H1 (cell line): ENCODE results near the gene TRAK1. TPM values are rescaled to one million over a fixed set of nuclear protein-coding genes. Genes with fewer than 3 reads are reported as not detected.
A peak's percentile ranks its signal among the peaks of the same experiment; 100 is the strongest.

Experiments used
- CTCF ChIA-PET: fragments of 300-600 bp; sonication (Branson Sonifier 250); formaldehyde crosslinking; loops from one replicate; lab custom pipeline; 2021; ENCODE audit not compliant: partially characterized antibody; lab: Charles Lee
- POLR2A ChIA-PET: fragments of 300-600 bp; sonication (Branson Sonifier 250); formaldehyde crosslinking; loops from one replicate; lab custom pipeline; 2021; ENCODE audit warnings: inconsistent platforms; ENCODE audit not compliant: partially characterized antibody; lab: Charles Lee
- DNase-seq, 2 experiments: peaks; one replicate each; pipeline versions ENCODE4 v3.0.0 to v3.0.0-alpha.2; 2010 to 2022; ENCODE audit warnings: low spot score in 2 of 2, low read depth in 1 of 2, mixed read lengths in 1 of 2
- FAIRE-seq: peaks from 2 replicates; lab custom pipeline; 2011; peaks lifted over from hg19 to GRCh38; lab: Jason Lieb, UNC
- H2AFZ ChIP-seq: 2 replicates; pipeline ENCODE4 v1.8.1; 2012; ENCODE audit warnings: low read length, inconsistent platforms
- H2AK5ac ChIP-seq: 2 replicates; pipeline ENCODE4 v1.6.1; 2013; ENCODE audit warnings: low read depth, low read length
- H2BK120ac ChIP-seq: replicated peaks from 2 replicates; pipeline ENCODE3; 2013; ENCODE audit warnings: low read depth, low read length, inconsistent platforms
- H2BK12ac ChIP-seq: 2 replicates; pipeline ENCODE4 v1.6.1; 2013; ENCODE audit warnings: low read depth, low read length
- H2BK15ac ChIP-seq: 2 replicates; pipeline ENCODE4 v1.6.1; 2013; ENCODE audit warnings: low read length
- H2BK20ac ChIP-seq: 2 replicates; pipeline ENCODE4 v1.6.1; 2013; ENCODE audit warnings: low read length
- H2BK5ac ChIP-seq: 2 replicates; pipeline ENCODE4 v1.6.1; 2013; ENCODE audit warnings: low read depth, low read length
- H3K14ac ChIP-seq: 2 replicates; pipeline ENCODE4 v1.6.1; 2013; ENCODE audit warnings: inconsistent platforms; ENCODE audit not compliant: insufficient read length
- H3K18ac ChIP-seq: 2 replicates; pipeline ENCODE4 v1.6.1; 2013; ENCODE audit warnings: low read length; ENCODE audit errors: extremely low read depth
- H3K23ac ChIP-seq: 2 replicates; pipeline ENCODE4 v1.6.1; 2013; ENCODE audit warnings: inconsistent platforms; ENCODE audit not compliant: insufficient read length
- H3K23me2 ChIP-seq: 2 replicates; pipeline ENCODE4 v1.6.1; 2013; ENCODE audit warnings: low read depth, low read length
- H3K27ac ChIP-seq: 2 replicates; pipeline ENCODE4 v1.6.1; 2011; ENCODE audit warnings: low read depth, low read length, inconsistent platforms
- H3K27me3 ChIP-seq, 4 experiments: replicated peaks in 1 of 4; 1 replicate in 1 of 4; 2 replicates in 3 of 4; pipeline versions ENCODE4 v1.6.1 to v1.8.1; 2011 to 2013; ENCODE audit warnings: low read length in 3 of 4, mild to moderate bottlenecking in 3 of 4, inconsistent platforms in 2 of 4, mixed read lengths in 2 of 4, moderate library complexity in 1 of 4; ENCODE audit not compliant: control insufficient read depth in 3 of 4, insufficient read depth in 3 of 4; ENCODE audit errors: extremely low read depth in 1 of 4
- H3K36me3 ChIP-seq, 4 experiments: 2 replicates each; pipeline versions ENCODE4 v1.6.1 to v1.8.1; 2011 to 2013; ENCODE audit warnings: mild to moderate bottlenecking in 4 of 4, low read length in 3 of 4, moderate library complexity in 2 of 4, control low read depth in 1 of 4, inconsistent platforms in 1 of 4; ENCODE audit not compliant: insufficient read depth in 4 of 4, control insufficient read depth in 2 of 4
- H3K4ac ChIP-seq: replicated peaks from 2 replicates; pipeline ENCODE3; 2013; ENCODE audit warnings: low read length, low read depth, mixed read lengths, inconsistent platforms; ENCODE audit not compliant: insufficient read length
- H3K4me1 ChIP-seq, 4 experiments: replicated peaks in 1 of 4; 1 replicate in 1 of 4; 2 replicates in 3 of 4; pipeline versions ENCODE4 v1.6.1 to v1.8.1; 2011 to 2013; ENCODE audit warnings: low read length in 3 of 4, inconsistent platforms in 2 of 4, mixed read lengths in 1 of 4; ENCODE audit not compliant: insufficient read depth in 4 of 4, control insufficient read depth in 3 of 4
- H3K4me2 ChIP-seq, 2 experiments: 2 replicates each; pipeline versions ENCODE4 v1.6.1 to v1.8.1; 2011 to 2013; ENCODE audit warnings: low read depth in 2 of 2, low read length in 2 of 2, control low read depth in 1 of 2, inconsistent platforms in 1 of 2, mild to moderate bottlenecking in 1 of 2; ENCODE audit not compliant: insufficient read depth in 1 of 2
- H3K4me3 ChIP-seq, 4 experiments: fragments of 200-600, 300-600 bp in 1 of 4; sonication (generic), shearing (Covaris generic), sonication (Bioruptor Twin) in 1 of 4; 2 replicates each; pipeline versions ENCODE4 v1.5.1 to v1.8.1; 2011 to 2016; ENCODE audit warnings: low read length in 4 of 4, low read depth in 3 of 4, control low read depth in 2 of 4, inconsistent platforms in 2 of 4, mild to moderate bottlenecking in 2 of 4, mixed read lengths in 1 of 4, moderate library complexity in 1 of 4; ENCODE audit not compliant: insufficient read depth in 2 of 4; ENCODE audit errors: extremely low read depth in 1 of 4
- H3K56ac ChIP-seq: replicated peaks from 2 replicates; pipeline ENCODE3; 2013; ENCODE audit warnings: low read depth, mild to moderate bottlenecking, mixed read lengths, low read length, inconsistent platforms; ENCODE audit not compliant: insufficient read length
- H3K79me1 ChIP-seq: 2 replicates; pipeline ENCODE4 v1.6.1; 2013; ENCODE audit warnings: low read depth, low read length, control low read depth
- H3K79me2 ChIP-seq, 2 experiments: 2 replicates each; pipeline versions ENCODE4 v1.6.1 to v1.8.1; 2012 to 2013; ENCODE audit warnings: low read length in 2 of 2, mild to moderate bottlenecking in 2 of 2, inconsistent platforms in 1 of 2; ENCODE audit not compliant: insufficient read depth in 2 of 2, control insufficient read depth in 1 of 2
- H3K9ac ChIP-seq, 4 experiments: replicated peaks in 1 of 4; 1 replicate in 1 of 4; 2 replicates in 3 of 4; pipeline versions ENCODE4 v1.6.1 to v1.8.1; 2011 to 2013; ENCODE audit warnings: low read depth in 3 of 4, low read length in 3 of 4, control low read depth in 2 of 4, mild to moderate bottlenecking in 2 of 4, moderate library complexity in 2 of 4, inconsistent platforms in 1 of 4; ENCODE audit errors: extremely low read depth in 1 of 4
- H3K9me3 ChIP-seq, 2 experiments: 2 replicates each; pipeline versions ENCODE4 v1.6.1 to v1.8.1; 2012 to 2013; ENCODE audit warnings: mild to moderate bottlenecking in 2 of 2, moderate library complexity in 2 of 2, control low read depth in 1 of 2, inconsistent platforms in 1 of 2, low read depth in 1 of 2, low read length in 1 of 2, mixed read lengths in 1 of 2; ENCODE audit not compliant: insufficient read depth in 2 of 2
- H4K20me1 ChIP-seq, 2 experiments: replicated peaks in 1 of 2; 2 replicates each; pipeline versions ENCODE3 to v1.8.1; 2011 to 2013; ENCODE audit warnings: inconsistent platforms in 2 of 2, low read length in 2 of 2, mild to moderate bottlenecking in 1 of 2; ENCODE audit not compliant: insufficient read depth in 2 of 2, control insufficient read depth in 1 of 2
- H4K5ac ChIP-seq: 2 replicates; pipeline ENCODE4 v1.6.1; 2013; ENCODE audit warnings: low read length, low read depth, mixed read lengths, inconsistent platforms; ENCODE audit not compliant: insufficient read length
- H4K8ac ChIP-seq: 2 replicates; pipeline ENCODE4 v1.8.0; 2013; ENCODE audit warnings: mild to moderate bottlenecking, moderate library complexity, low read length, inconsistent platforms; ENCODE audit not compliant: insufficient read depth; ENCODE audit errors: extremely low read depth
- H4K91ac ChIP-seq: replicated peaks from 2 replicates; pipeline ENCODE3; 2013; ENCODE audit warnings: low read length, mixed read lengths, inconsistent platforms; ENCODE audit not compliant: insufficient read length
- CHD1 ChIP-seq: IDR thresholded peaks from 2 replicates; pipeline ENCODE4 v1.6.1; 2012; ENCODE audit warnings: low read depth, low read length, improper control_type of control experiment
- CREB1 ChIP-seq: IDR thresholded peaks from 2 replicates; pipeline ENCODE4 v1.6.1; 2012; ENCODE audit warnings: inconsistent platforms
- NANOG ChIP-seq: IDR thresholded peaks from 2 replicates; pipeline ENCODE4 v1.6.1; 2011; ENCODE audit warnings: low read length, low read depth, mild to moderate bottlenecking, inconsistent platforms; ENCODE audit not compliant: insufficient read depth, poor library complexity, severe bottlenecking
- POLR2A ChIP-seq, 2 experiments: IDR thresholded peaks; 1 replicate in 1 of 2; 2 replicates in 1 of 2; pipeline ENCODE4 v1.6.1; 2011; ENCODE audit warnings: low read depth in 2 of 2, low read length in 2 of 2, mild to moderate bottlenecking in 2 of 2; ENCODE audit errors: control extremely low read depth in 1 of 2
- SP1 ChIP-seq: IDR thresholded peaks from 2 replicates; pipeline ENCODE4 v1.6.1; 2011; ENCODE audit warnings: low read depth, low read length
- SP4 ChIP-seq: IDR thresholded peaks from 2 replicates; pipeline ENCODE4 v1.6.1; 2012; ENCODE audit warnings: low read length, inconsistent platforms
- ZNF274 ChIP-seq: IDR thresholded peaks from 2 replicates; pipeline ENCODE4 v1.7.0; 2012; ENCODE audit warnings: low read length, borderline replicate concordance; ENCODE audit errors: extremely low read depth
- WGBS, 2 experiments: shearing (Covaris generic) in 1 of 2; methylation state at CpG; one replicate each; pipeline versions ENCODE4 v1.1.6 to v1.1.7; 2013 to 2015; ENCODE audit warnings: low lambda C conversion rate in 2 of 2, mixed read lengths in 2 of 2, inconsistent platforms in 1 of 2, low coverage in 1 of 2, missing lambda C conversion rate in 1 of 2; ENCODE audit not compliant: insufficient replicate concordance in 2 of 2, insufficient coverage in 1 of 2, insufficient read length in 1 of 2; ENCODE audit errors: extremely low coverage in 1 of 2, missing lambda C conversion rate in 1 of 2; 5-methylcytosine and 5-hydroxymethylcytosine counted together
- polyA plus RNA-seq, 7 experiments: library from polyadenylated mRNA; depleted of rRNA in 3 of 7; stranded (reverse) in 5 of 7; unstranded in 2 of 7; fragments of >200 nt in 5 of 7; fragments of 200-250 nt in 2 of 7; gene quantifications; 1 replicate in 5 of 7; 2 replicates in 1 of 7; 4 replicates in 1 of 7; pipeline versions ENCODE4 v1.2.1 to v1.2.3, GENCODE V29; 2011 to 2013; ENCODE audit warnings: missing spikeins in 2 of 7, mixed read lengths in 2 of 7
- total RNA-seq: library from RNA; stranded (reverse); fragmentation: NEBNext Ultra II Directional; extraction: Animal tissue kit (Norgen Biotek cat#: 25700); gene quantifications from 2 replicates; pipeline ENCODE4 v1.2.1, GENCODE V29; 2021

TRAK1 gene
- total and polyA plus RNA-seq, 2 of the 8 experiments (the other 6 are each of a cell fraction or from before 2014, with no cell fraction given) = 21.3 to 32.7 TPM

DNA sequence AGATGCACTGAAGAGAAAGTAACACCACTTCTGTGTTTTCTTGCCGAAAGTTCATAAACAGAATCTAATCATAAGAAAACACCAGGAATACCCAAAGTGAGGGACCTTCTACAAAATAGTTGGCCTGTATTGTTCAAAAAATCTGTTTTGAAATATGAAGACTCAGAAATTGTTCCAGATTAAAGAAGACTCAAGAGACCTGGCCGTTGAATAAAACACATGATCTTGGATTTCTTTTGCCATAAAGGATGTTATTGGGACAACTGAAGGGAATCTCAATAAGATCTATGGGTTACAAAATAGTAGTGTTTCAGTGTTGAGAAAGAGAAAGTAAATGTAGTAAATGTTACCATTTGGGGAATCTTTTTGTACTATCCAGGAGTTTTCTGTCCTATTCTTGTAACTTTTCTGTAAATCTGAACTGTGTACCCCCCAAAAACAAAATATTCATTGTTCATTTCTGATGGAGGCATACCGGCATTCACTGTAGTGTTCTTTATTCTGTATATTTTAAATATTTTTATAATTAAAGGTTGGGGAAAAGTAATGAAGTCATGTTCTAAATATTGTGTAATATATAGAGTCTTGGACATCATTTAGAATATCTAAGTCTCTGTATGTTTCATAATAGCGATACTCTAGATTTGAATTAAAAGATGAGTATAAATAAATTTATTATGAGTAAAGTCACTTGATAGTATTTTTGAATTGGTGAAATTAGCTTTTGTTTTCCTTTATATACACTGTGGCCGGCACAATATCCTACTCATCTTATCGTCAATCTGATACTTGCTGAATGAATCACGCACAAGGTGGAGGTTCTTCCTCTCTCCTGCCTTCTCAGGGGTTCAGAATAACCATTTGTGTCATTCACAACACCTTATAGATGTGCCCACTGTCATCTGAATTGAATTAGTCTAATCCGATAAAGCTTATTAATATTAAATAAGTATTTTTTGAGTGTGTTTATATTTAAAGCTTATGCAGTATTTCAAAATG is 66.7 kb downstream of the TRAK1 start:
- no peaks in the 10 kb centered on the region for H4K20me1 ChIP-seq
- H3K23ac ChIP-seq = no peak overlapping the region
- H3K27ac ChIP-seq = no peak overlapping the region
- POLR2A ChIA-PET = interaction anchor here (1.7 kb wide), 1 partner anchor 9 kb away, joined by 4 read pairs; no protein-coding TSS in a partner anchor
- no peak overlapping the region for H3K4me2 ChIP-seq
- no peak overlapping the region for H2AK5ac ChIP-seq
- H3K9me3 ChIP-seq = no peaks in the 10 kb centered on the region
- H2BK120ac ChIP-seq = no peak overlapping the region
- peaks cover 0 to 6% (median 4%) of the 10 kb centered on the region in 4 experiments; a peak in 4 of 7 replicates for H3K4me1 ChIP-seq
- no peak overlapping the region for H3K4ac ChIP-seq
- peaks cover 4% of the 10 kb centered on the region for H3K79me1 ChIP-seq
- CTCF ChIA-PET = interaction anchor here (0.6 to 2.6 kb wide), 5 partner anchors 9 to 128 kb away, joined by 3 to 12 read pairs (median 4); no protein-coding TSS in a partner anchor
- H3K36me3 ChIP-seq = no peaks in the 10 kb centered on the region
- H2AFZ ChIP-seq = no peak overlapping the region
- peaks cover 4% of the 10 kb centered on the region; the same call in 1 of the 2 replicates for H3K23me2 ChIP-seq
- H4K8ac ChIP-seq = no peak overlapping the region
- no peak overlapping the region for H2BK5ac ChIP-seq
- no peak overlapping the region for H3K14ac ChIP-seq
- TF ChIP-seq CREB1 = no peak
- no peak for TF ChIP-seq NANOG
- no peak for TF ChIP-seq SP1
- TF ChIP-seq CHD1 = no peak
- no peak for TF ChIP-seq SP4
- TF ChIP-seq ZNF274 = no peak
- TF ChIP-seq POLR2A (IDR thresholded peaks at IDR 0.05; ENCODE audit: control extremely low read depth in 1 of 2, low read depth in 2 of 2, low read length in 2 of 2) = no peak
- no peak overlapping the region for H4K91ac ChIP-seq
- H3K9ac ChIP-seq = no peak overlapping the region
- 0 out of 2 replicates have a peak overlapping the region, but pooled peaks have one; percentile 13 for H2BK15ac ChIP-seq
- WGBS, 2 experiments = 82% methylated on average over 8 of the region's 8 CpGs; no CpG with 5 or more reads in 1 of the 2 experiments
- no peaks in the 10 kb centered on the region for H3K27me3 ChIP-seq
- H3K56ac ChIP-seq = no peak overlapping the region
- no peak overlapping the region for H2BK12ac ChIP-seq
- H2BK20ac ChIP-seq = no peak overlapping the region
- H4K5ac ChIP-seq = no peak overlapping the region
- no peak overlapping the region for H3K4me3 ChIP-seq
- H3K79me2 ChIP-seq = peaks cover 2 to 21% of the 10 kb centered on the region in 2 experiments; a peak in 3 of 4 replicates
- no peak overlapping the region for H3K18ac ChIP-seq
- DNase-seq (no peak), FAIRE-seq (no peak)
